Panc1 (cell line): Measurements from ENCODE around the gene C12orf75. TPM values are rescaled to one million over a fixed set of nuclear protein-coding genes. Genes with fewer than 3 reads are reported as not detected.

ENCODE experiments used
- ATAC-seq: fragments of 200-7000 bp; cut with Tn5 transposase; 2 replicates; pipeline ENCODE4 v1.9.1; 2020; ENCODE audit warnings: mild to moderate bottlenecking, moderate library complexity
- Bru-seq: library from RNA; stranded (reverse); fragments of 400-500 nt; gene quantifications from one replicate; lab custom pipeline; 2021; lab: Mats Ljungman, UMichigan
- BruChase-seq, 2 experiments: library from RNA; stranded (reverse); fragments of 400-500 nt; gene quantifications; one replicate each; lab custom pipeline; 2021; lab: Mats Ljungman, UMichigan
- BruUV-seq: library from RNA; stranded (reverse); fragments of 400-500 nt; replicated peaks from 2 replicates; lab custom pipeline; 2021; lab: Mats Ljungman, UMichigan
- CTCF ChIA-PET: fragments of 300-600 bp; sonication (Branson Sonifier 250); formaldehyde crosslinking; loops from one replicate; lab custom pipeline; 2022; ENCODE audit warnings: antibody characterized with exemption; lab: Charles Lee
- POLR2A ChIA-PET: fragments of 300-600 bp; sonication (Branson Sonifier 250); formaldehyde crosslinking; loops from one replicate; lab custom pipeline; 2022; ENCODE audit warnings: antibody characterized with exemption; lab: Charles Lee
- DNase-seq: peaks from one replicate; pipeline ENCODE4 v3.0.0-alpha.2; 2010; ENCODE audit warnings: low read depth, low spot score
- H3K27ac ChIP-seq: 2 replicates; pipeline ENCODE4 v1.5.1; 2011; ENCODE audit warnings: mild to moderate bottlenecking, low read length, inconsistent platforms
- H3K27me3 ChIP-seq: fragments of 200-500 bp; sonication (Bioruptor generic); 2 replicates; pipeline ENCODE4 v1.6.0; 2014; ENCODE audit warnings: low read length, inconsistent platforms; ENCODE audit not compliant: control insufficient read depth, insufficient read depth
- H3K36me3 ChIP-seq: fragments of 200-500 bp; sonication (Bioruptor generic); 2 replicates; pipeline ENCODE4 v1.5.1; 2014; ENCODE audit warnings: inconsistent platforms, mild to moderate bottlenecking, low read length, moderate library complexity; ENCODE audit not compliant: control insufficient read depth, insufficient read depth
- H3K4me1 ChIP-seq: 2 replicates; pipeline ENCODE4 v1.5.1; 2011; ENCODE audit warnings: inconsistent platforms, mild to moderate bottlenecking, low read length, moderate library complexity; ENCODE audit not compliant: control insufficient read depth, insufficient read depth
- H3K4me3 ChIP-seq, 2 experiments: 2 replicates each; pipeline ENCODE4 v1.5.1; 2011 to 2012; ENCODE audit warnings: low read depth in 2 of 2, low read length in 2 of 2, mild to moderate bottlenecking in 2 of 2, inconsistent platforms in 1 of 2, moderate library complexity in 1 of 2
- H3K9me3 ChIP-seq: fragments of 200-500 bp; sonication (Bioruptor generic); 2 replicates; pipeline ENCODE4 v1.5.1; 2014; ENCODE audit warnings: low read depth, mild to moderate bottlenecking, inconsistent platforms, low read length, moderate library complexity; ENCODE audit not compliant: control insufficient read depth, insufficient read depth
- CTCF ChIP-seq: fragments of 450-650 bp; IDR thresholded peaks from 2 replicates; pipeline ENCODE4 v1.5.1; 2017; ENCODE audit warnings: mild to moderate bottlenecking
- POLR2AphosphoS5 ChIP-seq: IDR thresholded peaks from 2 replicates; pipeline ENCODE4 v1.6.1; 2012; ENCODE audit warnings: mild to moderate bottlenecking, low read depth, low read length, moderate library complexity
- REST ChIP-seq, 2 experiments: IDR thresholded peaks; 2 replicates each; pipeline ENCODE4 v1.6.1; 2011 to 2012; ENCODE audit warnings: low read depth in 2 of 2, control low read depth in 1 of 2, low read length in 1 of 2, mild to moderate bottlenecking in 1 of 2, moderate library complexity in 1 of 2; ENCODE audit not compliant: insufficient read depth in 1 of 2
- SIN3A ChIP-seq: IDR thresholded peaks from 2 replicates; pipeline ENCODE4 v1.6.1; 2012; ENCODE audit warnings: low read depth, mild to moderate bottlenecking, low read length, moderate library complexity, borderline replicate concordance; ENCODE audit not compliant: insufficient read depth
- TCF7L2 ChIP-seq: IDR thresholded peaks from 2 replicates; pipeline ENCODE4 v1.6.1; 2011; ENCODE audit warnings: mild to moderate bottlenecking, low read depth, low read length, inconsistent platforms
- in situ Hi-C: cut with HindIII; loops from 2 replicates; pipeline ENCODE4 v1.10.0; 2016; ENCODE audit warnings: low sequenced_read_pairs, low pct_unique_long_range_greater_than_20kb
- intact Hi-C: fragments of 100-400 bp; cut with micrococcal nuclease; formaldehyde crosslinking; loops from one replicate; pipeline ENCODE4 v1.10.0; 2022; ENCODE audit not compliant: unreplicated experiment
- long read RNA-seq: library from polyadenylated mRNA; unstranded; transcript quantifications from one replicate; pipeline ENCODE4 v2.0.0, GENCODE V29; 2021; ENCODE audit not compliant: unreplicated experiment
- polyA plus RNA-seq: library from polyadenylated mRNA; unstranded; fragments of >200 nt; gene quantifications from one replicate; pipeline ENCODE4 v1.2.1, GENCODE V29; 2012; ENCODE audit warnings: missing spikeins; ENCODE audit not compliant: insufficient read length
- total RNA-seq: library from RNA; stranded (reverse); gene quantifications from one replicate; pipeline ENCODE4 v1.2.1, GENCODE V29; 2021; ENCODE audit not compliant: unreplicated experiment

C12orf75 gene
- total RNA-seq = 132 TPM
- 87.3 TPM for polyA plus RNA-seq
- Bru-seq, nascent RNA = percentile 70 among the genes with signal in this experiment
- percentile 70 among the genes with signal in this experiment for BruChase-seq, experiment 1, labeled RNA remaining after a 2-hour chase
- percentile 64 among the genes with signal in this experiment for BruChase-seq, experiment 2, labeled RNA remaining after a 6-hour chase
- long read RNA-seq, transcript C12orf75-208 (5 exons, 1,329 nt) = minor isoform, 5 of 185 reads
- long read RNA-seq, transcript C12orf75-201 (6 exons, 1,366 nt) = major isoform, 163 of 185 reads
- long read RNA-seq, partial matches to known transcripts = 4 of 185 reads
- long read RNA-seq, other reads (novel, unspliced or antisense) = 10 of 185 reads

GRCh38 chr12:105330283-105330930 is at the start of gene C12orf75:
C12orf75 (plus strand) TSS chr12:105330691; CDS start chr12:105330892, 201 bp downstream.
- H3K4me3 ChIP-seq = peak within 1 kb of the TSS; percentile 64 to 86
- intact Hi-C loops (no loop called here), in situ Hi-C loops (no loop called here)
- CTCF ChIA-PET = no interaction called here
- DNase-seq = no peak
- BruUV-seq = no TSS peak
- no peak for TF ChIP-seq REST (IDR thresholded peaks at IDR 0.05; ENCODE audit: insufficient read depth in 1 of 2, low read depth in 2 of 2, low read length in 1 of 2)
- peak; percentile 75; the same call in 1 of the 2 replicates for TF ChIP-seq SIN3A
- H3K27ac ChIP-seq = peak within 1 kb of the TSS; percentile 69
- no peaks in the 10 kb centered on the region for H3K36me3 ChIP-seq
- ATAC-seq = peak; percentile 99
- H3K4me1 ChIP-seq = peaks cover 24% of the 10 kb centered on the region
- POLR2A ChIA-PET = no interaction called here
- H3K9me3 ChIP-seq = no peaks in the 10 kb centered on the region
- H3K27me3 ChIP-seq = no peaks in the 10 kb centered on the region

GRCh38 chr12:105280966-105281693 is 49.4 kb upstream of the C12orf75 start:
- no TSS peak for BruUV-seq
- H3K4me3 ChIP-seq = no peak overlapping the region
- POLR2A ChIA-PET = no interaction called here
- no peaks in the 10 kb centered on the region for H3K4me1 ChIP-seq
- no peak for DNase-seq
- CTCF ChIA-PET = no interaction called here
- ATAC-seq = no peak
- H3K27me3 ChIP-seq = peaks cover 2% of the 10 kb centered on the region; the same call in 1 of the 2 replicates
- intact Hi-C loops = no loop called here
- TF ChIP-seq POLR2AphosphoS5 (no peak), TCF7L2 (no peak), SIN3A (no peak), CTCF (no peak), REST (IDR thresholded peaks at IDR 0.05; ENCODE audit: insufficient read depth in 1 of 2, low read depth in 2 of 2, low read length in 1 of 2) (no peak)
- H3K36me3 ChIP-seq = no peaks in the 10 kb centered on the region
- H3K9me3 ChIP-seq = no peaks in the 10 kb centered on the region
- in situ Hi-C loops = no loop called here
- H3K27ac ChIP-seq = no peak overlapping the region
